GM12878 (cell line): ENCODE results near the gene CHDH. TPM values are rescaled to one million over a fixed set of nuclear protein-coding genes. Genes with fewer than 3 reads are reported as not detected.

Experiments used
- BCL11A ChIP-seq: IDR thresholded peaks from 2 replicates; pipeline ENCODE4 v1.6.1; 2011; ENCODE audit warnings: low read depth, low read length
- EGR1 ChIP-seq, 2 experiments: IDR thresholded peaks; 1 replicate in 1 of 2; 2 replicates in 1 of 2; pipeline ENCODE4 v1.6.1; 2011 to 2012; ENCODE audit warnings: low read depth in 2 of 2, low read length in 2 of 2, borderline replicate concordance in 1 of 2, mild to moderate bottlenecking in 1 of 2, moderate library complexity in 1 of 2
- IKZF1 ChIP-seq: fragments of 450-650 bp; conservative IDR thresholded peaks from 2 replicates; pipeline ENCODE4 v1.6.1; 2017; ENCODE audit warnings: antibody characterized with exemption, mild to moderate bottlenecking
- IKZF2 ChIP-seq, 2 experiments: fragments of 450-650 bp; IDR thresholded peaks; 2 replicates each; pipeline ENCODE4 v1.6.1; 2017; ENCODE audit warnings: mild to moderate bottlenecking in 2 of 2, moderate library complexity in 2 of 2
- LARP7 ChIP-seq: fragments of 450-650 bp; IDR thresholded peaks from 2 replicates; pipeline ENCODE4 v1.6.1; 2017; ENCODE audit warnings: mild to moderate bottlenecking
- MEF2B ChIP-seq: fragments of 450-650 bp; IDR thresholded peaks from 2 replicates; pipeline ENCODE4 v1.6.1; 2018; ENCODE audit warnings: mild to moderate bottlenecking, moderate library complexity; ENCODE audit not compliant: partially characterized antibody, poor library complexity, severe bottlenecking
- NFXL1 ChIP-seq: fragments of 450-650 bp; IDR thresholded peaks from 2 replicates; pipeline ENCODE4 v1.6.1; 2017; ENCODE audit warnings: antibody characterized with exemption, mild to moderate bottlenecking, borderline replicate concordance
- POLR2AphosphoS5 ChIP-seq: IDR thresholded peaks from 2 replicates; pipeline ENCODE4 v1.6.1; 2011; ENCODE audit warnings: mild to moderate bottlenecking, low read length, inconsistent platforms
- POU2F2 ChIP-seq: IDR thresholded peaks from 3 replicates; pipeline ENCODE4 v1.6.1; 2011; ENCODE audit warnings: low read depth, mild to moderate bottlenecking, low read length, borderline replicate concordance
- SKIL ChIP-seq: fragments of 450-650 bp; IDR thresholded peaks from 2 replicates; pipeline ENCODE4 v1.6.1; 2017; ENCODE audit warnings: mild to moderate bottlenecking, low read depth, inconsistent platforms; ENCODE audit not compliant: poor library complexity, severe bottlenecking
- SP1 ChIP-seq: IDR thresholded peaks from one replicate; pipeline ENCODE4 v1.6.1; 2011; ENCODE audit warnings: low read depth, low read length
- TBL1XR1 ChIP-seq: IDR thresholded peaks from 2 replicates; pipeline ENCODE4 v1.6.1; 2012; ENCODE audit warnings: low read depth, low read length, improper control_type of control experiment
- polyA plus RNA-seq, 11 experiments: library from polyadenylated mRNA; depleted of rRNA in 4 of 11; unstranded in 6 of 11; stranded (reverse) in 5 of 11; fragments of >200 nt; fragmentation: Nextera tagmentation in 4 of 11; fragmentation: Illumina TruSeq in 1 of 11; extraction: Ambion mirVana in 4 of 11; extraction: Trizol in 1 of 11; gene quantifications; 1 replicate in 1 of 11; 2 replicates in 10 of 11; pipeline versions ENCODE4 v1.2.1 to v1.2.3, GENCODE V29; 2011 to 2016; ENCODE audit warnings: inconsistent platforms in 2 of 11, missing spikeins in 2 of 11, low read depth in 1 of 11
- total RNA-seq, 4 experiments: library from RNA; depleted of rRNA in 3 of 4; stranded (reverse); fragments of >200 nt in 3 of 4; fragmentation: Illumina TruSeq in 1 of 4; extraction: Trizol in 1 of 4; gene quantifications; 2 replicates each; pipeline versions ENCODE4 v1.2.1 to v1.2.3, GENCODE V29; 2013 to 2021
- TF ChIP-seq, protein P1 (sequence below): IDR thresholded peaks from 2 replicates; pipeline ENCODE4 v1.6.1; 2012; ENCODE audit warnings: improper control_type of control experiment, low read depth, low read length; ENCODE audit not compliant: insufficient replicate concordance
- TF ChIP-seq, protein P2 (sequence below): IDR thresholded peaks from 2 replicates; pipeline ENCODE4 v1.6.1; 2012; ENCODE audit warnings: low read depth, low read length, improper control_type of control experiment
- TF ChIP-seq, protein P3 (sequence below): fragments of 450-650 bp; IDR thresholded peaks from 2 replicates; pipeline ENCODE4 v1.6.1; 2016; ENCODE audit warnings: mild to moderate bottlenecking
- TF ChIP-seq, protein P4 (sequence below): fragments of 450-650 bp; formaldehyde crosslinking; IDR thresholded peaks from 2 replicates; pipeline ENCODE4 v1.5.0; 2022; ENCODE audit warnings: mild to moderate bottlenecking, missing genetic modification characterization

The CHDH gene
- total and polyA plus RNA-seq, 10 of the 15 experiments (the other 5 are each of a cell fraction or from before 2014, with no cell fraction given) = 0.95 to 8.3 (median 2.9) TPM

DNA sequence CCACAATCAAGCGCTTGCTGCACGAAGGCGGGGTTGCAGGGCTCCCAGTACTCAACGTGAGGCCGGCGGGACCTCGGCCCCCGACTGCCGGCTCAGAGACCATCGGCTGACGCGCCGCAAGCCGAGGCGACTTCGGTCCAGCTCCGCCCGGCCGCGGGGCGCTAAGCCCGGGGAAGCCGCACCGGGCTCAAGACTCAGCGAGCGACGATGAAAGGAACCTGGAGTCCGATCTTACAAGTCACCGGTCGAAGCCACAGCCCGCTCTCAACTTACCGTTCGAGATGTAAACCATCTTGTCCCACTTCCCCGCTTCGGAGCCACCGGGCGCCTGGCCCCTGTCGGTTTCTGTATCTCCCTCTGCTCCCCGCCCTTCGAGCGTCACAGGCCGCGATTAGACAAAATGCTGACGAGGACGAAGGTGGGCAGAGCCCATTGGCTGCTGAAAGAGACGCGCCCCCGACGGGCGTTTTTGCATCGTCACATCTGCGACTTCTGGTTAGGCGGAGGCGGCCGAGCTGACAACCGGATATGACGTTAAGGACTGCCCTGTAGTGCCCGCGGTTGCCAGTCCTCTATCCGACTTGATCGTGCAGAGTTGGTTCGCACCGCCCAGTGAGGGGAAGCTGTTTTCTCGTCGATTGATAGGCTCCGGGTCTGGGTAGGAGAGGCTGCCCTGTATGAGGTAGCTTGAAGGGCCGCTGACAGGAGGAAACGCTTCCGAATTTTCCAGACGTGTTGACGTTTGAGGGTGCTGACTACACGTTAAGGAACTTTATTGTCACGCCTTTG, 45.5 kb upstream of the CHDH start, which contains the start of gene SELENOK (continued):
- TF ChIP-seq, protein P1, sequence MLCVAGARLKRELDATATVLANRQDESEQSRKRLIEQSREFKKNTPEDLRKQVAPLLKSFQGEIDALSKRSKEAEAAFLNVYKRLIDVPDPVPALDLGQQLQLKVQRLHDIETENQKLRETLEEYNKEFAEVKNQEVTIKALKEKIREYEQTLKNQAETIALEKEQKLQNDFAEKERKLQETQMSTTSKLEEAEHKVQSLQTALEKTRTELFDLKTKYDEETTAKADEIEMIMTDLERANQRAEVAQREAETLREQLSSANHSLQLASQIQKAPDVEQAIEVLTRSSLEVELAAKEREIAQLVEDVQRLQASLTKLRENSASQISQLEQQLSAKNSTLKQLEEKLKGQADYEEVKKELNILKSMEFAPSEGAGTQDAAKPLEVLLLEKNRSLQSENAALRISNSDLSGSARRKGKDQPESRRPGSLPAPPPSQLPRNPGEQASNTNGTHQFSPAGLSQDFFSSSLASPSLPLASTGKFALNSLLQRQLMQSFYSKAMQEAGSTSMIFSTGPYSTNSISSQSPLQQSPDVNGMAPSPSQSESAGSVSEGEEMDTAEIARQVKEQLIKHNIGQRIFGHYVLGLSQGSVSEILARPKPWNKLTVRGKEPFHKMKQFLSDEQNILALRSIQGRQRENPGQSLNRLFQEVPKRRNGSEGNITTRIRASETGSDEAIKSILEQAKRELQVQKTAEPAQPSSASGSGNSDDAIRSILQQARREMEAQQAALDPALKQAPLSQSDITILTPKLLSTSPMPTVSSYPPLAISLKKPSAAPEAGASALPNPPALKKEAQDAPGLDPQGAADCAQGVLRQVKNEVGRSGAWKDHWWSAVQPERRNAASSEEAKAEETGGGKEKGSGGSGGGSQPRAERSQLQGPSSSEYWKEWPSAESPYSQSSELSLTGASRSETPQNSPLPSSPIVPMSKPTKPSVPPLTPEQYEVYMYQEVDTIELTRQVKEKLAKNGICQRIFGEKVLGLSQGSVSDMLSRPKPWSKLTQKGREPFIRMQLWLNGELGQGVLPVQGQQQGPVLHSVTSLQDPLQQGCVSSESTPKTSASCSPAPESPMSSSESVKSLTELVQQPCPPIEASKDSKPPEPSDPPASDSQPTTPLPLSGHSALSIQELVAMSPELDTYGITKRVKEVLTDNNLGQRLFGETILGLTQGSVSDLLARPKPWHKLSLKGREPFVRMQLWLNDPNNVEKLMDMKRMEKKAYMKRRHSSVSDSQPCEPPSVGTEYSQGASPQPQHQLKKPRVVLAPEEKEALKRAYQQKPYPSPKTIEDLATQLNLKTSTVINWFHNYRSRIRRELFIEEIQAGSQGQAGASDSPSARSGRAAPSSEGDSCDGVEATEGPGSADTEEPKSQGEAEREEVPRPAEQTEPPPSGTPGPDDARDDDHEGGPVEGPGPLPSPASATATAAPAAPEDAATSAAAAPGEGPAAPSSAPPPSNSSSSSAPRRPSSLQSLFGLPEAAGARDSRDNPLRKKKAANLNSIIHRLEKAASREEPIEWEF = no peak
- TF ChIP-seq IKZF1 (0 out of 2 replicates have a peak, but pooled peaks have one; percentile 57), MEF2B (no peak), EGR1 (IDR thresholded peaks at IDR 0.05; ENCODE audit: borderline replicate concordance in 1 of 2, low read depth in 2 of 2, low read length in 2 of 2) (peak in 1 of 2 experiments; percentile 76; a peak in 1 of 3 replicates), NFXL1 (no peak), BCL11A (no peak), TBL1XR1 (peak; percentile 56; the same call in 1 of the 2 replicates), POLR2AphosphoS5 (peak; percentile 95), SKIL (peak; percentile 24), IKZF2 (IDR thresholded peaks at IDR 0.05) (no peak), LARP7 (peak; percentile 60; the same call in 1 of the 2 replicates), POU2F2 (peak; percentile 53; the same call in 2 of the 3 replicates), SP1 (peak; percentile 83)
- TF ChIP-seq, protein P2, sequence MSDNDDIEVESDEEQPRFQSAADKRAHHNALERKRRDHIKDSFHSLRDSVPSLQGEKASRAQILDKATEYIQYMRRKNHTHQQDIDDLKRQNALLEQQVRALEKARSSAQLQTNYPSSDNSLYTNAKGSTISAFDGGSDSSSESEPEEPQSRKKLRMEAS = peak; percentile 77
- TF ChIP-seq, protein P3, sequence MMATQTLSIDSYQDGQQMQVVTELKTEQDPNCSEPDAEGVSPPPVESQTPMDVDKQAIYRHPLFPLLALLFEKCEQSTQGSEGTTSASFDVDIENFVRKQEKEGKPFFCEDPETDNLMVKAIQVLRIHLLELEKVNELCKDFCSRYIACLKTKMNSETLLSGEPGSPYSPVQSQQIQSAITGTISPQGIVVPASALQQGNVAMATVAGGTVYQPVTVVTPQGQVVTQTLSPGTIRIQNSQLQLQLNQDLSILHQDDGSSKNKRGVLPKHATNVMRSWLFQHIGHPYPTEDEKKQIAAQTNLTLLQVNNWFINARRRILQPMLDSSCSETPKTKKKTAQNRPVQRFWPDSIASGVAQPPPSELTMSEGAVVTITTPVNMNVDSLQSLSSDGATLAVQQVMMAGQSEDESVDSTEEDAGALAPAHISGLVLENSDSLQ = peak; percentile 86
- TF ChIP-seq, protein P4, sequence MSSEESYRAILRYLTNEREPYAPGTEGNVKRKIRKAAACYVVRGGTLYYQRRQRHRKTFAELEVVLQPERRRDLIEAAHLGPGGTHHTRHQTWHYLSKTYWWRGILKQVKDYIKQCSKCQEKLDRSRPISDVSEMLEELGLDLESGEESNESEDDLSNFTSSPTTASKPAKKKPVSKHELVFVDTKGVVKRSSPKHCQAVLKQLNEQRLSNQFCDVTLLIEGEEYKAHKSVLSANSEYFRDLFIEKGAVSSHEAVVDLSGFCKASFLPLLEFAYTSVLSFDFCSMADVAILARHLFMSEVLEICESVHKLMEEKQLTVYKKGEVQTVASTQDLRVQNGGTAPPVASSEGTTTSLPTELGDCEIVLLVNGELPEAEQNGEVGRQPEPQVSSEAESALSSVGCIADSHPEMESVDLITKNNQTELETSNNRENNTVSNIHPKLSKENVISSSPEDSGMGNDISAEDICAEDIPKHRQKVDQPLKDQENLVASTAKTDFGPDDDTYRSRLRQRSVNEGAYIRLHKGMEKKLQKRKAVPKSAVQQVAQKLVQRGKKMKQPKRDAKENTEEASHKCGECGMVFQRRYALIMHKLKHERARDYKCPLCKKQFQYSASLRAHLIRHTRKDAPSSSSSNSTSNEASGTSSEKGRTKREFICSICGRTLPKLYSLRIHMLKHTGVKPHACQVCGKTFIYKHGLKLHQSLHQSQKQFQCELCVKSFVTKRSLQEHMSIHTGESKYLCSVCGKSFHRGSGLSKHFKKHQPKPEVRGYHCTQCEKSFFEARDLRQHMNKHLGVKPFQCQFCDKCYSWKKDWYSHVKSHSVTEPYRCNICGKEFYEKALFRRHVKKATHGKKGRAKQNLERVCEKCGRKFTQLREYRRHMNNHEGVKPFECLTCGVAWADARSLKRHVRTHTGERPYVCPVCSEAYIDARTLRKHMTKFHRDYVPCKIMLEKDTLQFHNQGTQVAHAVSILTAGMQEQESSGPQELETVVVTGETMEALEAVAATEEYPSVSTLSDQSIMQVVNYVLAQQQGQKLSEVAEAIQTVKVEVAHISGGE = peak; percentile 63; the same call in 1 of the 2 replicates
